Right lobe of liver (tissue), 6 donors: ENCODE data around the gene GPC5. TPM values are rescaled to one million over a fixed set of nuclear protein-coding genes. Genes with fewer than 3 reads are reported as not detected.

Experiments used
- ATAC-seq, 4 donors: fragments of 200-7000 bp; cut with Tn5 transposase; one replicate each; pipeline ENCODE4 v1.9.1; 2020; ENCODE audit warnings: mild to moderate bottlenecking in 4 of 4, moderate library complexity in 4 of 4
- DNase-seq, 3 donors: peaks; one replicate each; pipeline ENCODE4 v3.0.0-alpha.2; 2020
- H3K27ac ChIP-seq, 3 donors: fragments of 200-600 bp; one replicate each; pipeline ENCODE4 v1.8.0; 2022
- H3K27me3 ChIP-seq, 2 donors: fragments of 200-600 bp; one replicate each; pipeline ENCODE4 v1.8.0; 2022
- H3K36me3 ChIP-seq, 4 donors: fragments of 200-600 bp; sonication (generic) in 1 of 4; one replicate each; pipeline versions ENCODE4 v1.5.1 to v1.8.0; 2017 to 2022; ENCODE audit warnings: control low read depth in 1 of 4
- H3K4me1 ChIP-seq, 4 donors: fragments of 200-600 bp; sonication (generic) in 1 of 4; one replicate each; pipeline versions ENCODE4 v1.5.1 to v1.8.0; 2017 to 2022; ENCODE audit warnings: control low read depth in 1 of 4
- H3K4me3 ChIP-seq, 3 donors: fragments of 200-600 bp; one replicate each; pipeline ENCODE4 v1.8.0; 2022
- H3K9me3 ChIP-seq, 4 donors: fragments of 200-600 bp; sonication (generic) in 1 of 4; one replicate each; pipeline versions ENCODE4 v1.5.1 to v1.8.0; 2017 to 2022; ENCODE audit warnings: control low read depth in 1 of 4
- POLR2A ChIP-seq: fragments of 450-650 bp; IDR thresholded peaks from one replicate; pipeline ENCODE4 v1.6.1; 2017; ENCODE audit warnings: antibody characterized with exemption, mild to moderate bottlenecking
- WGBS: methylation state at CpG from one replicate; pipeline ENCODE4 v1.1.6; 2018; ENCODE audit warnings: low coverage, low lambda C conversion rate; ENCODE audit not compliant: insufficient coverage; ENCODE audit errors: missing lambda C conversion rate; 5-methylcytosine and 5-hydroxymethylcytosine counted together
- intact Hi-C, 2 donors: fragments of 100-400 bp; cut with DNase I; formaldehyde crosslinking; loops; one replicate each; pipeline versions ENCODE4 v1.11.2 to v1.14.1; 2022
- total RNA-seq, 6 experiments: library from RNA; depleted of rRNA in 2 of 6; stranded (reverse); fragments of >200 nt in 2 of 6; fragmentation: NEBNext Ultra II Directional in 3 of 6; extraction: Animal tissue kit (Norgen Biotek cat#: 25700) in 3 of 6; gene quantifications; one replicate each; pipeline versions ENCODE4 v1.1.0 to v1.2.4, GENCODE V29; 2016 to 2023
- TF ChIP-seq, protein P1 (sequence below), 4 donors: fragments of 200-600 bp in 3 of 4; fragments of 450-650 bp in 1 of 4; IDR thresholded peaks; one replicate each; pipeline versions ENCODE4 v1.5.1 to v1.8.0; 2016 to 2022; ENCODE audit warnings: antibody characterized with exemption in 4 of 4, mild to moderate bottlenecking in 2 of 4
- donor health status: DM: no; HTN: yes; CAD: no.
- donor health status: DM: no; HTN: no; CAD: no.
- donor health status: DM: no; HTN: no; CAD: no.
- donor health status: DM: no; HTN: yes; CAD: no.
- donor health status: DM: no; HTN: yes; CAD: no.

Gene GPC5
- total RNA-seq, 6 experiments from 2014 or later = 0.12 to 0.99 (median 0.66) TPM

DNA sequence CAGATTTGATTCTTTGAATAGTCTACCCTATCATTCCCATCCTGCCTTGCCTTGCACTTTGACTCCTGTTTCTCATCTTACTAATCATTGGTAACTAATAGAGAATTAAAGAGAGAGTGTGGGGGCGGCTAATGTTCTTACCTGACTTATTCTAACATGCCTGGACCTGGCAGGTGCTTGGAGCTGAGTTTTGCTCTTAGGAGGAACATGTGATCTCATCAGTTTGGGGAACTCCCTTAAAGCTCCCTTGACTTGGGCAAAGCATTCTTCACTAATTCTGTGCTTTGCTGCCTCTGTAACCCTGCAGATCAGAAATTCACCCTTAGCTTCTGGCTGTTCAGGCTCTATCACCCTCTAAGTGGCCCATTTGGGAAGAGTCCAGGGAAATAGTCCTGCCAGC lies 861.1 kb downstream of the GPC5 start:
- ATAC-seq (no peak), DNase-seq (no peak)
- H3K9me3 ChIP-seq = no peaks in the 10 kb centered on the region
- no peak for TF ChIP-seq POLR2A
- TF ChIP-seq, protein P1, sequence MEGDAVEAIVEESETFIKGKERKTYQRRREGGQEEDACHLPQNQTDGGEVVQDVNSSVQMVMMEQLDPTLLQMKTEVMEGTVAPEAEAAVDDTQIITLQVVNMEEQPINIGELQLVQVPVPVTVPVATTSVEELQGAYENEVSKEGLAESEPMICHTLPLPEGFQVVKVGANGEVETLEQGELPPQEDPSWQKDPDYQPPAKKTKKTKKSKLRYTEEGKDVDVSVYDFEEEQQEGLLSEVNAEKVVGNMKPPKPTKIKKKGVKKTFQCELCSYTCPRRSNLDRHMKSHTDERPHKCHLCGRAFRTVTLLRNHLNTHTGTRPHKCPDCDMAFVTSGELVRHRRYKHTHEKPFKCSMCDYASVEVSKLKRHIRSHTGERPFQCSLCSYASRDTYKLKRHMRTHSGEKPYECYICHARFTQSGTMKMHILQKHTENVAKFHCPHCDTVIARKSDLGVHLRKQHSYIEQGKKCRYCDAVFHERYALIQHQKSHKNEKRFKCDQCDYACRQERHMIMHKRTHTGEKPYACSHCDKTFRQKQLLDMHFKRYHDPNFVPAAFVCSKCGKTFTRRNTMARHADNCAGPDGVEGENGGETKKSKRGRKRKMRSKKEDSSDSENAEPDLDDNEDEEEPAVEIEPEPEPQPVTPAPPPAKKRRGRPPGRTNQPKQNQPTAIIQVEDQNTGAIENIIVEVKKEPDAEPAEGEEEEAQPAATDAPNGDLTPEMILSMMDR (IDR thresholded peaks at IDR 0.05) = no peak
- H3K4me3 ChIP-seq = no peak overlapping the region
- H3K4me1 ChIP-seq = no peaks in the 10 kb centered on the region
- WGBS = 50% methylated on average over 1 of the region's 1 CpG
- no peaks in the 10 kb centered on the region for H3K36me3 ChIP-seq
- intact Hi-C loops = no loop called here
- H3K27me3 ChIP-seq = no peaks in the 10 kb centered on the region
- H3K27ac ChIP-seq = no peak overlapping the region

DNA sequence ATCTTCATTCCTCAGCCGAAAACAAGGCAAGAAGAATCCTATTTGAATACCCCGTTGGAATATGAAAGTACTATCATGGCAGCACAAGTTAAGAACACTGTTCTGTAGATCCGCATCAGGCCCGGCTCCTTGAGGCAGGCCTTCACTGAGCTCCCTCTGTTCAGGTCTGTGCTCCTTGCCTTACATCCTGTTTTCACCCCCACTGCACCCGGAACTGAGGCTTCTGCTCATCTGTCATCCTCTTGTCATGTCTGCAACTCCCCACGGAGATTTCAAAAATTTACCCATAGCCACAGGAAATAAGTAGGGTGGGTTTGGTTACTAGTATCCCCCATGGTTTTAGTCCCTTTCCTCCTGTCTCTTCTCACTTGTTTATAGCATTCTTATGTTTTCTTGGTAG lies 861.9 kb downstream of the GPC5 start:
- no peak overlapping the region for H3K27ac ChIP-seq
- WGBS = 69% methylated on average over 6 of the region's 6 CpGs
- no peaks in the 10 kb centered on the region for H3K9me3 ChIP-seq
- ATAC-seq (no peak), DNase-seq (no peak)
- TF ChIP-seq POLR2A = no peak
- no peaks in the 10 kb centered on the region for H3K36me3 ChIP-seq
- H3K4me1 ChIP-seq = no peaks in the 10 kb centered on the region
- no peak overlapping the region for H3K4me3 ChIP-seq
- intact Hi-C loops = no loop called here
- H3K27me3 ChIP-seq = no peaks in the 10 kb centered on the region

DNA sequence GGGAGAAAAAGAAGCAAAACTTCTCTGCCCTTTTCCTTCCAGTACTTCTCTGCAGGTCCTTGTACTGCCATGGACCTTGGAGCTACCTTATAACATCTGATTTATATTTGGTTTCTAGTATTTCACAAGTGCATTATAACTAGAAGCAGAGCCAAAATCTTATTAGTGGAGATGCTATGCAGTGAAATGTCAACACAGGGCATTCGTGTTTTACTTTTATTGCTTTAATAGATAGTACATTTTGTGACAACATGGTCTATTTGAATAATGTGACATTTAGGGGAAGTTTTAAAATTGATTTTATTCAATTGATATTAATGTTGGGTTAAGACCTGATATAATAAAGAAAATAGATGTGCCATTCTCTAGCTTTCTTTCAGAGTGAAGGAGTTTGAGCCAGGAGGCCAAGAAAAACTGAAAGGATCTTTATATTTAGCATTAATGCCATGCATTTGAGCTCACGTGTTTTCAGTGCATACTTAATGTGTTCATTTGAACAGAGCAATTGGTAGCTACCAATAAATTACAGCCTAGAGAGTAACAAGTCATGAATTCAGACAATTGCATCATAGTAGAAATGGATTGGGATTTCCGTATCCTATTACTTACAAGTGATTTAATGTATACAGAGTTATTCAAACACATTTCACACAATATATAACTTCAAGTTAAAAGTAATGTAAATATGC lies 863.8 kb downstream of the GPC5 start:
- no peak for TF ChIP-seq POLR2A
- TF ChIP-seq, protein P1 (IDR thresholded peaks at IDR 0.05) = no peak
- 46% methylated on average over 3 of the region's 3 CpGs for WGBS
- no peak for DNase-seq

DNA sequence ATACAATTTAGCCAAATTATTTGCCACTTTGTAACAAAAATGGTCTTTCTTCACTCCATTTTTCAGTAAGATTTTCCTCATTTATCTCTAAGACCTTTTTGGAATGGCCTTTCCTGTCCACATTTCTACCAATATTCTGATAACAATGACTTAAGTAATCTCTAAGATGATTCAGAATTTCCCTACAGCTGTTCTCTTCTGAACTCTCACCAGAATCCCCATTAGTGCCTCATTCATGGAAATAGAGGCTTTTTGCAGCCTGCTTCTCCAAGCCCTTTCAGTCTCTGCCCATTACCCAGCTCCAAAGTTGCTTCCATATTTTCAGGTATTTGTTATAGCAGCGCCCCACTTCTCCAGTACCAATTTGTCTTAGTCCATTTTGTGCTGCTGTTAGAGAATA lies 867.0 kb downstream of the GPC5 start:
- 69% methylated on average over 1 of the region's 1 CpG for WGBS
- intact Hi-C loops = no loop called here
- Histone ChIP-seq H3K4me1 (no peaks in the 10 kb centered on the region), H3K4me3 (no peak overlapping the region), H3K9me3 (no peaks in the 10 kb centered on the region), H3K27ac (no peak overlapping the region), H3K27me3 (no peaks in the 10 kb centered on the region), H3K36me3 (no peaks in the 10 kb centered on the region)
- TF ChIP-seq, protein P1 (IDR thresholded peaks at IDR 0.05) = no peak
- no peak for TF ChIP-seq POLR2A
- DNase-seq (no peak), ATAC-seq (no peak)

More for the DNA sequence above, 863.8 kb downstream of the GPC5 start:
- no peak for ATAC-seq
- no peaks in the 10 kb centered on the region for H3K9me3 ChIP-seq
- no peaks in the 10 kb centered on the region for H3K36me3 ChIP-seq
- no peaks in the 10 kb centered on the region for H3K27me3 ChIP-seq
- no peaks in the 10 kb centered on the region for H3K4me1 ChIP-seq
- no peak overlapping the region for H3K27ac ChIP-seq
- H3K4me3 ChIP-seq = no peak overlapping the region
- intact Hi-C loops = no loop called here

DNA sequence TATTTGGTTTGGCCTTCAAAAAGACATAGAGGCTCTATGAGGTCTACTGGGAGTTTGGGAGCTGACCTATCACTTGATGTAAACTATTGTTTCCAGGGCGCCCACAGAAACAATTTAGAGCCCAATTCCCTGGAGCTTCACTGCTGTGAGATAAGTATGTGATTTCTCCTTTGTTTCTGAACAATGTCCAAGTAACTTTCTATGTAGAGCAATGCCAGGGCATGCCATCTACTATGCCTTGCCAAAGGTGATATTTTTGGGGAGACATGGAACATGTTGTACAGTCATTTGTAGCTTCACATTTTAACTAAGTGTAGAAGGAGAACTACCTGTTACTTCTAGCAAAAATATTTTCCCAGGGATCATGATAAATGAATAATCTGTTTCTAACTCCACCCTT lies 872.6 kb downstream of the GPC5 start:
- DNase-seq = no peak
- H3K27ac ChIP-seq = no peak overlapping the region
- H3K27me3 ChIP-seq = no peaks in the 10 kb centered on the region
- no peaks in the 10 kb centered on the region for H3K4me1 ChIP-seq
- no peak for TF ChIP-seq POLR2A
- TF ChIP-seq, protein P1 (IDR thresholded peaks at IDR 0.05) = no peak
- intact Hi-C loops = no loop called here
- no peak for ATAC-seq
- no peak overlapping the region for H3K4me3 ChIP-seq
- no peaks in the 10 kb centered on the region for H3K36me3 ChIP-seq
- WGBS = 79% methylated on average over 1 of the region's 1 CpG
- no peaks in the 10 kb centered on the region for H3K9me3 ChIP-seq
